ENCODE results near the gene FAM167B.
A peak's percentile ranks its signal among the peaks of the same experiment; 100 is the strongest.
"Not testable (repeated sequence)": the region's sequence is repeated elsewhere in the genome, so short reads cannot be mapped to it uniquely, and the experiment has no call there.

The FAM167B gene

GRCh38 chr1:32291145-32291707 is 44.2 kb downstream of the FAM167B start:
- DNase-seq (ENCODE audit: low spot score): no peak
- peak overlapping the region; percentile 78 to 83 for H3K27ac ChIP-seq
- TF ChIP-seq CTCF (IDR thresholded peaks at IDR 0.05): no peak

GRCh38 chr1:32291708-32292538 is 44.9 kb downstream of the FAM167B start, which contains the start of gene HDAC1:
TSS of gene HDAC1 (plus strand) at chr1:32292083. CDS start at chr1:32292170, 87 bp downstream.
- peak; percentile 94 for DNase-seq (ENCODE audit: low spot score)
- Histone ChIP-seq H3K4me3 (peak within 1 kb of the TSS; percentile 82), H3K27ac (peak within 1 kb of the TSS; percentile 78 to 83)
- no peak for TF ChIP-seq CTCF (IDR thresholded peaks at IDR 0.05)

More at GRCh38 chr1:32291145-32291707, 44.2 kb downstream of the FAM167B start:
- peak overlapping the region; percentile 82 for H3K4me3 ChIP-seq

- not testable (repeated sequence) for H3K27ac ChIP-seq; H3K4me3 ChIP-seq; DNase-seq (ENCODE audit: low spot score)
These were observed 51.2 kb downstream of the FAM167B start for GRCh38 chr1:32298211-32298610.
